GM21526 (cell line): ENCODE results near the gene RCOR3.
"Not testable (repeated sequence)": the region's sequence is repeated elsewhere in the genome, so short reads cannot be mapped to it uniquely, and the experiment has no call there.

Experiments used
- ATAC-seq: cut with Tn5 transposase; IDR thresholded peaks from one replicate; pipeline ENCODE4 v1.9.1; 2021; ENCODE audit warnings: moderate library complexity; ENCODE audit not compliant: unreplicated experiment, low FRiP score

RCOR3 gene

DNA sequence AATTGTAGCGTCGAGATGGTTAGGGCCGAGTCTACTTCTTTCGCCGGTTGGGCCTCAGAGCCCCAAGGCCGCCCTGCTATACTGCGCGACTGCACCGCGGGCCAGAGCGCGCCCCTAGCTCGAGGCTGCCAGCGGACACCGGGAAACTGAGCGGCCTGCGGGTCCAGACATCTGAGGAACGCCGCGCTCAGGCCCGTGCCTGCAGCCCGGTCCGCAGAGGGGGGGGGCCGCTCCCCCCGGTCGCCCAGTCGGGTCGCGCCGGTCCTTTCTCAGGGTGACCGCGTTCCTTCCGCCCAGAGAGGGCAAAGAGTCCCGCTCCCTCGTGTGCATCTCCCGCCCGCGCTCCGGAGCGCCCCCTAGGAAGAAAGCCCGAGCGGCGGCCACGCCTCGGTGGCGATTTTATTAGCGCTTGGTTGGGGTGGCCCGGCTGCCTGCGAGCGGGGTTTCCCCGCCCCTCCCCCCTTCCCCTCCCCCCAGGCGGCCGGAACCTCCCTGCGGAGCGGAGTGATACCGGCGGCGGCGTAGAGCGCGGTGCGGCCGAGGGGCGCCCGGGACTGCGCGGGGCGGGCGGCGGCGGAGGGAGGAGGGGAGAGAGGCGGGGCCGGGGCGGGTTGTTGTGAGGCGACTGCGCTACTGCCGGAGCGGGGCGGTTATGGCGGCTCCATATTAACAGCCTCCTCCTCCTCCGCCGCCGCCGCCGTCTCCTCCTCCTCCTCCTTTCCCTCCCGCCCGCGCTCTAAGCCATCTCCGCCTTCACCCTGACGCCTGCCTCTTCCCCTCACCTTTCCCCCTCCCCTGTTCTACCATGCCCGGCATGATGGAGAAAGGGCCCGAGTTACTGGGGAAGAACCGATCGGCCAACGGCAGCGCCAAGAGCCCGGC is at the start of gene RCOR3:
Gene RCOR3 (plus strand): TSS at position 611 of the 882 bp plus-strand sequence. CDS start 195 bp downstream, at position 806.
- peak; percentile 60 for ATAC-seq

DNA sequence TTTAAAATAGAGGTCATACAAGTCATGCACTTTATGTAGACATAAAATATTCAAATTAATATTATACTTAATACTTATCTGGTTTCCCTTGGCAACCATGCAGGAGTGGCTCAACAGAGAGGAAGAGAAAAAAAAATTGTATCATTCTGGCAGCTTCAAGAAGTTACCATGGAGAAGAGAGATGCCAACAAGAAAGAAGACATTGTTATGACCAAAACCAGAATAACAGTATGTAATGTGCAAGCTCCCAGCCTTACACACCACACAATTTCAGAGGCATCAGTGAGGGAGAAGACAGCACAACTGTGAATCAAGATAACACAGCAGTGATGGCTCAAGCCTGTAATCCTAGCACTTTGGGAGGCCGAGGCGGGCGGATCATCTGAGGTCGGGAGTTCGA is 49.1 kb upstream of the RCOR3 start:
- no peak for ATAC-seq

DNA sequence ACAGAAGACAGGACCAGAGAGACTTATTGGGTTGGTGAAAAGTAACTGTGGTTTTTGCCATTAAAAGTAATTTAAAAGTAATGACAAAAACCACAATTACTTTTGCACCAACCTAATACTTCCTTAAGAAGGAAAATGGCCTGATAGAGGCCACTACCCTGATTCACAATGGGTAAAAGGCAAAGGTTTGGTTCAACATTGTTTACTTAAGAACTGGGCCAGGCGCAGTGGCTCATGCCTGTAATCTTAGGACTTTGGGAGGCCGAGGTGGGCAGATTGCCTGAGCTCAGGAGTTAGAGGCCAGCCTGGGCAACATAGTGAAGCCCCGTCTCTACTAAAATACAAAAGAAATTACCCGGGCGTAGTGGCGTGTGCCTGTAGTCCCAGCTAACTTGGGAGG is 48.2 kb upstream of the RCOR3 start:
- ATAC-seq: no peak

GRCh38 chr1:211213702-211214101 is 45.5 kb upstream of the RCOR3 start:
- no peak for ATAC-seq

- ATAC-seq: no peak
Observed at GRCh38 chr1:211215577-211215976, 43.6 kb upstream of the RCOR3 start.

- ATAC-seq: no peak
Observed at GRCh38 chr1:211217392-211217791, 41.8 kb upstream of the RCOR3 start.

DNA sequence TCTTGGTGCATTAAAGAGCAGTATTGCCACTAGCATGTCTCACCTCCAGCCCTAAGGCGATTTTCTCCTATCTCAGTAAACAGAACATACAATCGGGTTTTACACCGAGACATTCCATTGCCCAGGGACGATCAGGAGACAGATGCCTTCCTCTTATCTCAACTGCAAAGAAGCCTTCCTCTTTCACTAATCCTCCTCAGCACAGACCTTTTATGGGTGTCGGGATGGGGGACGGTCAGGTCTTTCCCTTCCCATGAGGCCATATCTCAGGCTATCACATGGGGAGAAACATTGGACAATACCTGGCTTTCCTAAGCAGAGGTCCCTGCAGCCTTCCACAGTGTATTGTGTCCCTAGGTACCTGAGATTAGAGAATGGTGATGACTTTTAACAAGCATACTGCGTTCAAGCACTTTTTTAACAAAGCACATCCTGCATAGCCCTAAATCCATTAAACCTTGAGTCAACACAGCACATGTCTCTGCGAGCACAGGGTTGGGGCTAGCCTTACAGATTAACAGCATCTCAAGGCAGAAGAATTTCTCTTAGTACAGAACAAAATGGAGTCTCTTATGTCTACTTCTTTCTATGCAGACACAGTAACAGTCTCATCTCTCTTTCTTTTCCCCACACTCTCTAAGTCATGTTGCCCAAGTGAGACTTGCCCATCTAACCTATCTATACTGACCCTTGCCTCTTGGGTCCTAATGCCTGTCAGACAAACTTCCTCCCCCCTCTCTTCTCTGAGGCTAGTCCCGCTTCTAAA is 36.5 kb upstream of the RCOR3 start:
- ATAC-seq: not testable (repeated sequence)

GRCh38 chr1:211228573-211229364 is 30.4 kb upstream of the RCOR3 start:
- ATAC-seq: not testable (repeated sequence)

- no peak for ATAC-seq
Observed at GRCh38 chr1:211229365-211229759, 29.8 kb upstream of the RCOR3 start.

GRCh38 chr1:211231873-211232272 is 27.3 kb upstream of the RCOR3 start:
- no peak for ATAC-seq

- no peak for ATAC-seq
Observed at GRCh38 chr1:211236633-211237320, 22.4 kb upstream of the RCOR3 start.

DNA sequence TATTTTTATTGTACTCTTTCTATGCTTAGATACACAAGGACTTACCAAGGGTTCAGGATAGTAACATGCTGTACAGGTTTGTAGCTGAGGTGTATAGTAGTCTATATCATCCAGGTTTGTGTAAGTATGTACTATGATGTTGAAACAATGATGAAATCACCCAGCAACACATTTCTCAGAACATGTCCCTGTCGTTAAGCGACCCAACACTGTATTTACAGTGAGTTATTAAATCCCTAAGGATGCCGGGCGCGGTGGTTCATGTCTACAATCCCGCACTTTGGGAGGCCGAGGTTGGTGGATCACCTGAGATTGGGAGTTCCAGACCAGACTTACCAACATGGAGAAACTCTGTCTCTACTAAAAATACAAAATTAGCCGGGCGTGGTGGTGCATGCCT is 21.6 kb upstream of the RCOR3 start:
- ATAC-seq: no peak

DNA sequence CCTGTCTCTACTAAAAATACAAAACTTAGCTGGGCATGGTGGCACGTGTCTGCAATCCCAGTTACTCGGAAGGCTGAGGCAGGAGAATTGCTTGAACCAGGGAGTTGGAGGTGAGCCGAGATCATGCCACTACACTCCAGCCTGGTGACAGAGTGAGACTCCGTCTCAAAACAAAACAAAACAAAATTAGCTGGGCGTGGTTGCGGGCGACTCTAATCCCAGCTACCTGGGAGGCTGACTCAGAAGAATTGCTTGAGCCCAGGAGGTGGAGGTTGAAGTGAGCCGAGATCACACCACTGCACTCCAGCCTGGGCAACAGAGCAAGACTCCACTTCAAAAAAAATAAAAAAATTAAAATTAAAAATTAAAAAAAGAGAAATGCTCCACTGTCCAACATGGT is 18.6 kb upstream of the RCOR3 start:
- not testable (repeated sequence) for ATAC-seq

DNA sequence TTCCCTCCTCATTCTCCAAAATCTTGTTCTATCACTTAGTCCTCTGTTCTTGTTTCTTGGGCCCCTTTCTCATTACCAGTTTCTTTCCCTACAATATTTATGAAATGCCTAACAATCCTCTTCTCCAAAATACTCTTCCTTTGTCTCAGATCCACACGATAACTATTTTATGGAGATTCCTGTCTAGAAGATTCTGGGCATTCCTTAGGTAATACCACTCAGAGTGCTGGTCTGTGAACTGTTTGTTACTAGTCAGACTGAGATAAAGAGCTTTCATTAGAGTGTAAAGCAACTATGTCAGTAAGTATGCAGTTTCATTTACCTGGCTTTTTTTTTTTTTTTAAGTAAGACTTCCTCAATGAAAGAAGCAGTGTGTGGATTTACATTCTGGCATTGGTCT is 18.1 kb upstream of the RCOR3 start:
- no peak for ATAC-seq

DNA sequence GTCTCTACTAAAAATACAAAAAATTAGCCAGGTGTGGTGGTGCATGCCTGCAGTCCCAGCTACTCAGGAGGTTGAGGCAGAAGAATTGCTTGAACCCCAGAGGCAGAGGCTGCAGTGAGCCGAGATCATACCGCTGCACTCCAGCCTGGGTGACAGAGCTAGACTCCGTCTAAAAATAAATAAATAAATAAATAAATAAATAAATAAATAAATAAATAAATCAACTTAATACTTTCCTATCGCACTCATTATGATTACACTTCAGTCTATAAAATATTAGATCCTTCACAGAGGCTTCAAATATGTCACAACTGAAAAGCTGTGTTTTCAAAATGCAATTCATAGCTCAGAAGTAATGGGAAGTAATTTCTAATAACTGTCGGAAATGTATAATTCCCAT is 15.5 kb upstream of the RCOR3 start:
- ATAC-seq: not testable (repeated sequence)

GRCh38 chr1:211246583-211246982 is 12.6 kb upstream of the RCOR3 start:
- not testable (repeated sequence) for ATAC-seq

- no peak for ATAC-seq
Observed at GRCh38 chr1:211247921-211248320, 11.2 kb upstream of the RCOR3 start.

- not testable (repeated sequence) for ATAC-seq
Observed at GRCh38 chr1:211249611-211250010, 9.6 kb upstream of the RCOR3 start.

DNA sequence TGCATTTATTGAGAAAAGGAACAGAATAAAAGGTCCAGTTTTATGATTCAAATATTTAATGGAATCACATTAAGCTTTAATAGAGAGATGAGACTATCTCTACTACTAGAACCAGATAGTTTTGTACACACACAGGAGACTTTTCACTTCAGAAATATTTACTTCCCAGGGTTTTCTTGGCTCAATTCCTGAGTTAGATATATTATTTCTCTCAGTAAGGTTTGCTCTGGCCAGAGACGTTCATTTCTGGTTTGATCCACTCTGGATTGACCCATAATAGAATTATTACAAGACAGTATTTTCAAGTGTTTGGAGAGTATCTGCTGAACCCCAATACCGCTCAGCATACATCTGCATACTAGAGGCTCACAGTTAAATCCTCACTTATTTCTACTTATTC is 1.3 kb upstream of the RCOR3 start:
- ATAC-seq: no peak

DNA sequence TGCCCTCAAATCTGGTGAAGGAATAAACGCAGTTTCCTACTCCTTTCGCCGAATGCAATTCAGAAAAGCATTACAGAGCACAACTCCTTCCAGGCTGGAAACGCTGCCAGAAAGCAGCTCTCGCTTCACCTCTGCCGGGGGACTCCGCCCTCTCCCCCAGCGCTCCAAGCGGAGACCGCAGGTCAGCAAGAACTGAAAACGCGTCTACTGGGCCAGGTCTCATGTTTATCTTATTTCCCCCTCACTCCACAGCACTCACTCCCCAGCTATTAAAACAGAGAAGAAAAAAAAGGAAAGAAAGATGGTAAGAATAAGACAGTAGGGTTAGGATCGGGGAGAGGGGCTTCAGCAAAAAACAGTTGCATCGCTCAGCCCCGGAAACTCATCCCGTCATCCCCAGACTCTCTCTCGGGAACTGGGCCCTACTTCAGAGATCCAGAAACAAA is 833 bp upstream of the RCOR3 start:
- peak; percentile 37 for ATAC-seq
